ENCODE data around the gene KCNAB3.
"Not testable (repeated sequence)": the region's sequence is repeated elsewhere in the genome, so short reads cannot be mapped to it uniquely, and the experiment has no call there.

KCNAB3 gene

GRCh38 chr17:7929158-7930023 lies at the start of gene KCNAB3:
Gene KCNAB3 (minus strand): TSS chr17:7929856. CDS start chr17:7929435, 421 bp downstream.
- no peak for DNase-seq (ENCODE audit: low read depth)

- no peak for DNase-seq (ENCODE audit: low read depth)
Observed at GRCh38 chr17:7977805-7978204, 48.1 kb upstream of the KCNAB3 start.

GRCh38 chr17:7977039-7977438 lies 47.4 kb upstream of the KCNAB3 start:
- DNase-seq (ENCODE audit: low read depth): no peak

- no peak for DNase-seq (ENCODE audit: low read depth)
Observed at GRCh38 chr17:7974638-7975131, 45.0 kb upstream of the KCNAB3 start.

- DNase-seq (ENCODE audit: low read depth): no peak
Observed at GRCh38 chr17:7972131-7972785, 42.6 kb upstream of the KCNAB3 start.

GRCh38 chr17:7971651-7972050 lies 42.0 kb upstream of the KCNAB3 start:
- DNase-seq (ENCODE audit: low read depth): no peak

- DNase-seq (ENCODE audit: low read depth): no peak
Observed at GRCh38 chr17:7969433-7969832, 39.8 kb upstream of the KCNAB3 start.

GRCh38 chr17:7967751-7968150 lies 38.1 kb upstream of the KCNAB3 start:
- no peak for DNase-seq (ENCODE audit: low read depth)

GRCh38 chr17:7961421-7961820 lies 31.8 kb upstream of the KCNAB3 start:
- DNase-seq (ENCODE audit: low read depth): no peak

GRCh38 chr17:7959503-7960253 lies 30.0 kb upstream of the KCNAB3 start:
- no peak for DNase-seq (ENCODE audit: low read depth)

- peak; percentile 2 for DNase-seq (ENCODE audit: low read depth)
Observed at GRCh38 chr17:7956228-7956965, 26.7 kb upstream of the KCNAB3 start.

GRCh38 chr17:7955414-7956227 lies 26.0 kb upstream of the KCNAB3 start:
- DNase-seq (ENCODE audit: low read depth): peak; percentile 34

- not testable (repeated sequence) for DNase-seq (ENCODE audit: low read depth)
Observed at GRCh38 chr17:7953266-7953665, 23.6 kb upstream of the KCNAB3 start.

GRCh38 chr17:7951143-7951792 lies 21.6 kb upstream of the KCNAB3 start:
- no peak for DNase-seq (ENCODE audit: low read depth)

GRCh38 chr17:7950578-7950977 lies 20.9 kb upstream of the KCNAB3 start:
- DNase-seq (ENCODE audit: low read depth): no peak

- DNase-seq (ENCODE audit: low read depth): peak; percentile 8
Observed at GRCh38 chr17:7947651-7948050, 18.0 kb upstream of the KCNAB3 start.

- DNase-seq (ENCODE audit: low read depth): no peak
Observed at GRCh38 chr17:7946441-7946840, 16.8 kb upstream of the KCNAB3 start.

GRCh38 chr17:7945651-7946050 lies 16.0 kb upstream of the KCNAB3 start:
- DNase-seq (ENCODE audit: low read depth): no peak

- DNase-seq (ENCODE audit: low read depth): no peak
Observed at GRCh38 chr17:7944326-7944725, 14.7 kb upstream of the KCNAB3 start.

GRCh38 chr17:7943291-7943690 lies 13.6 kb upstream of the KCNAB3 start:
- DNase-seq (ENCODE audit: low read depth): no peak
